ENCODE measurements around the gene DBF4B.

Gene DBF4B

GRCh38 chr17:44777394-44778348, 69.2 kb downstream of the DBF4B start:
- DNase-seq (ENCODE audit: low spot score) = no peak

GRCh38 chr17:44778656-44779210, 70.3 kb downstream of the DBF4B start:
- DNase-seq (ENCODE audit: low spot score) = no peak

DNA sequence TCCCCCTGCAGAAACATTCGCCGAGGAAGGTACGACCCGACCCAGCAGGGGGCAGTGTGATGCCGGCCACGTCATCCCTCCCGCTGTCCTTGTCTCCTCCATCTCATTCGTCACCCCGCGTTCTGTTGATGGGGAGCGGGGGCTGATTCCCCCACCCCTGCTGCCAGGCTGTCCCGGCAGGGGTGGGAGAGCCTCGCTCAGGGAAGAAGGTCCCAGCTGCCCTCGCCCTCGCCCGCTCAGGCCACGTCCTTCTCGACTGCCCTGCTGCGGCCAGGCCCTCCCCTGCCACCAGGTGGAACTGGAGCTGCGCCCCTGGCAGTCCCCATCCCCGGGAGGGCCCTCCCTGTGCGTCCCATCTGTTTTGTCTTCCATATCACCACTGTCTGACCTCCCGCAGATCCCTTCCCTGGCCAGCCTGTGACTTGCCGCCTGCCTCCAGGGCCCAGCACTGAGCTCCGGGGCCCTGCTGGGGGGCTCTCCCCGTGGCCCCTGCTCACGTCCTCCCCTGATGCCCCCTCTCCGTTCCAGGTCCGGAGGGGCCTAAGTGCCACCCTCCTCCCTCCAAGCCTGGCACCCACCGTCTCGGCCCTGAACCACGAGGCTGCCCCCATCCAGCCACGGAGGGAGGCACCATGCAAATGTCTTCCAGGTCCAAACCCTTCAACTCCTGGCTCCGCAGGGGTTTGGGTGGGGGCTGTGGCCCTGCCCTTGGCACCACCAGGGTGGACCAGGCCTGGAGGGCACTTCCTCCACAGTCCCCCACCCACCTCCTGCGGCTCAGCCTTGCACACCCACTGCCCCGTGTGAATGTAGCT, 71.0 kb downstream of the DBF4B start:
- DNase-seq (ENCODE audit: low spot score) = peak; percentile 59

DNA sequence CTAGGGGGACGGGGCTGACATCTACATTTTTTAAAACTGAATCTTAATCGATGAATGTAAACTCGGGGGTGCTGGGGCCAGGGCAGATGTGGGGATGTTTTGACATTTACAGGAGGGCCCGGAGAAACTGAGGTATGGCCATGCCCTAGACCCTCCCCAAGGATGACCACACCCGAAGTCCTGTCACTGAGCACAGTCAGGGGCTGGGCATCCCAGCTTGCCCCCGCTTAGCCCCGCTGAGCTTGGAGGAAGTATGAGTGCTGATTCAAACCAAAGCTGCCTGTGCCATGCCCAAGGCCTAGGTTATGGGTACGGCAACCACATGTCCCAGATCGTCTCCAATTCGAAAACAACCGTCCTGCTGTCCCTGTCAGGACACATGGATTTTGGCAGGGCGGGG, 71.7 kb downstream of the DBF4B start:
- no peak for DNase-seq (ENCODE audit: low spot score)

DNA sequence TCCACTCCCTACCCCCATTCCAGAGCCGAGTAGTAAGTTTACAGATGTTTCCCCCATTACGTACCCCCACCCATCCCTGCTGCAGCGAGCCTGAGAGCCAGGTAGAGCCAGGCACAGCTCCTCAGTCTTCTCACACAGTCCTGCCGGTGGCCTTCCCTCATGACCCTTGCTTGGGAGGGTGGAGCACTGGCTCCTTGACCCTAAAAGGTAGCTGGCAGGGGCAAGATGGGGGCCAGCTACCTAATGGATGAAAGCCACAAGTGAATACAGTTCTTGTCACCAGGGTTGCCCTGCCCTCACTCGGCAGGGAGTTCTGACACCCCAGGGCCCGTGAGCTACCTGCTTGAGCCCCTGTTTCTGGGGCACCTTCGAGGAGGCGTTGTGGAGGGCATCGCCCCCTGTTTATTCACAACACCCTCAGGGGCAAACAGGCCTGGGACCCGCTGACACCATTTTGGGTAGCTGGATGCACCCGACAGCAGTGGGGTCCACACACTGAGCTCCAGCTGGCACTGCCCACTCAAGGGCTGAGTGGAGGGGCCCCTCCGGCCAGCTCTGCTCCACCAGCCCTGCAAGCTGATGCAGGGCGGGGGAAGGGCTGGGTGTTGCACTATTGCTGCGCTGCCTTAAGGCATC, 72.5 kb downstream of the DBF4B start:
- no peak for DNase-seq (ENCODE audit: low spot score)

GRCh38 chr17:44781551-44782325, 73.3 kb downstream of the DBF4B start:
- DNase-seq (ENCODE audit: low spot score) = no peak

DNA sequence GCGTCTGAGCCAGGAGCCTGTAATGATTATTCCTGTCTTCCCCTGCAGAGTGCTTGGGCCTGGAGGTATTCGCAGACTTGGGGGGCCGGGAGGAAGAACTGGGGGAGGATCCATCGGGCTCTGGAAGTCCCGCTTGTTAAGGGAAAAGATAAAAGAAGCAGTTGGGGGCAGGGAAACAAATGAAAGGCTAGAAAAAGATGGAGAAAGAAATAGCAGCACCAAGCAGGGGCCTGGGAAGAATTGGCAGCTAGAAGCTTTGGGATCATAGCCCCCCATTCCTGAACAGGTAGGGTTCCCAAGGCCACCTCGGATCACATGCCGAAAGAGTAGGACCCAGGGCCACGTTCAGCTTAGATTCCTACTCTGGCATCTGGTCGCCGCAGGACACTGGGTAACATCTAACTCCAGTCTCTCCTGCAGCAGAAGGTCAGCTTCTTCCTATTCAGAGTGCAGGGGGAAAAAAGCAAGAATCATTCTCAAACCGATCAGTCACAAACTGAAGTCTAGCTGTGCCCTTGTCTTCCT, 73.9 kb downstream of the DBF4B start:
- no peak for DNase-seq (ENCODE audit: low spot score)

DNA sequence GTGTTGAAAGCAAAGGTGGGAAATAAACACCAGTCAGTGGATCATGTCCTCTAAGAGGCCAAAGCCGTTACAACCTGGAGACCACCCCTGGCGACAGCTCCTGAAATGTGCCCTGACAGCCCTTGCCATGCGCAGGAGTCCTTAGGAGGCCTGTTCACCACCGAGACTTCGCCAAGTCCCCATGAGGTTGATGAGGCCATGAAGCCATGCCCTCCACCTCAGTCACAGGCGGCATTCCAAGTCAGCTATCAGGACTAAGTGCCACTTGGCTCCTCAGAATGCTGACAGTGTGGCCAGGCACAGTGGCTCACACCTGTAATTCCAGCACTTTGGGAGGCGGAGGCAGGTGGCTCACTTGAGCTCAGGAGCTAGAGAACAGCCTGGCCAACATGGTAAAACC, 77.5 kb downstream of the DBF4B start:
- no peak for DNase-seq (ENCODE audit: low spot score)

- DNase-seq (ENCODE audit: low spot score) = no peak
Measured at GRCh38 chr17:44786551-44787081, 78.2 kb downstream of the DBF4B start.

DNA sequence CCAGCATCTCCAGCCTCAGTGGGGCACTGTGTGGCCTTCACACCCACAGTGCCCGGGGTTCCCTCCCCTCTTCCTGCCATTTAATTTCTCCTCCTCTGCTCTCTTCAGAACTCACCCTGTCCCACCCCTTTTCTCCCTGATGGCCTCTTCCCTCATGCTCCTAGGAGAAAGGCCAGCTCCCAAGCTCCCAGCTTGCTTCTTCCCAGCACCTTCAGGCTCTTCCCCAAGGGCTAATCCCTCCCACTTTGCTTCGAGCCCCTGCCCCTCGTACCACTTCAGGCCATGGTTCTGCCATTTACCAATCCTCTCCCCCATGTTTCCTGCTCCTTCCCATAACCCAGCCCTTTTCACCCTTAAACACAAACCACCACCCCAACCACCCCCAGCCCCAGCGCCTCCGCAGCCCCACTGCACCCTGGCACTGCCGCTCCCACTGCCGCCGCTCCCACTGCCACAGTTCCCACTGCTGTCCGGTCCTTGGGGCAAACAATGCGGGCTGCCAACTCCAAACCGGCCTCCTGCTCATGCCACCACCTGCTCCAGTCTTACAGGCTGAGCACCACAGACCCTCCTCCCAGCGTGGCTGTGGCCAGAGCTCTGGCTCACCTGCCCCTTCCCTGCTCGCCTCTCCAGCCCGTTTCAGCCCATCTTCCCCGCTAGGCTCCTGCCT, 78.9 kb downstream of the DBF4B start:
- no peak for DNase-seq (ENCODE audit: low spot score)

DNA sequence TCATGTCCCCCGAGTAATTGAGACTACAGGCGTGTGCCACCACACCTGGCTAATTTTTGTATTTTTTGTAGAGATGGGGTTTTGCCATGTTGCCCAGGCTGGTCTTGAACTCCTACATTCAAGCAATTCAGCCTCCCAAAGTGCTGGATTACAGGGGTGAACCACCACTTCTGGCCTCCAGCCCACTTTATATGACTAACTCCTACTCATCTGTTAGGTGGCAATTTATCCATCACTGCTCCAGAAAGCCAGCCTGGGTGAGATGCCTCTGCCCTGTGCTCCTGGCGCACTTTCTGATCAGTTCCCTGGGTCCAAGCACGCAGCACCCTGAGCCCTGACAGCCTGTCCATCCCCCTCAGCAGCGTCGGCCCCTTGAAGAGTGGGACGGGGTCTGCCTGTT, 79.7 kb downstream of the DBF4B start:
- DNase-seq (ENCODE audit: low spot score) = no peak

- no peak for DNase-seq (ENCODE audit: low spot score)
Measured at GRCh38 chr17:44792276-44792675, 83.8 kb downstream of the DBF4B start.

GRCh38 chr17:44793885-44794842, 85.7 kb downstream of the DBF4B start:
- no peak for DNase-seq (ENCODE audit: low spot score)

- no peak for DNase-seq (ENCODE audit: low spot score)
Measured at GRCh38 chr17:44794851-44795413, 86.5 kb downstream of the DBF4B start.

DNA sequence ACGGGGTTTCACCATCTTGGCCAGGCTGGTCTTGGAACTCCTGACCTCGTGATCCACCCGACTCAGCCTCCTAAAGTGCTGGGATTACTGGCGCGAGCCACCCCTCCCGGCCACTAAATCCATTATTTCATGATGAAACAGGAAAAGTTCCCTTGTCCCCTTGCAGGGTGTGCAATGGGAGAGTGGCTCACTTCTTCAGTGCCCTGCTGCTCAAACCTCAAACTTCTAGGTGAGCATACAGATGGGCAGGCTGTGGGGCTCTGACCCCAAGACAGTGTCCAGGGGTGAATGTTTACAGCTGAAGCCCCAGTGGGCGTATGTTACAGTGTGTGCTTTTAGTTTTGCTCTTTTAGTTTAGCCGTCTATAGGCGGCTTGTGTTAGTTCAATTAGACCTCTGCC, 87.0 kb downstream of the DBF4B start:
- DNase-seq (ENCODE audit: low spot score) = no peak

GRCh38 chr17:44795928-44796327, 87.5 kb downstream of the DBF4B start:
- no peak for DNase-seq (ENCODE audit: low spot score)

GRCh38 chr17:44796731-44797130, 88.3 kb downstream of the DBF4B start:
- no peak for DNase-seq (ENCODE audit: low spot score)

DNA sequence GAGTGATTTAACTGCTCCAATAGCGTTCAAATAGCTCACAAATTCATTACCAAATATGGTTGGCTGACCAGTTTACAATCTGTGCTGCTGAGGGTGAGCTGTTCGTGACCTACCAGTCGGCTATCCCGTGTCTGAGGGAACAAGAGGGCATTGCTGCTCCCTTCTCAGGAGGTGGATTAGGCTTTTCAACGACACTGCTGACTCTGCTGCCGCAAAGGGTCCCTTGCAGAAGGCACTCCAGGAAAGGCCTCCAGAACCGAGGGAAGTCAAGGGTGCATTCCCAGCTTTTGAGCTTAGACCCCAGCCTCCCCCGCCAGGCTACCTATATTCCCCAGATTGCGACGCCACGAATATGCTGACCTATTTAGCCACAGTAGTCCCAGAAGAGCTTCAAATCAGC, 89.3 kb downstream of the DBF4B start:
- no peak for DNase-seq (ENCODE audit: low spot score)

DNA sequence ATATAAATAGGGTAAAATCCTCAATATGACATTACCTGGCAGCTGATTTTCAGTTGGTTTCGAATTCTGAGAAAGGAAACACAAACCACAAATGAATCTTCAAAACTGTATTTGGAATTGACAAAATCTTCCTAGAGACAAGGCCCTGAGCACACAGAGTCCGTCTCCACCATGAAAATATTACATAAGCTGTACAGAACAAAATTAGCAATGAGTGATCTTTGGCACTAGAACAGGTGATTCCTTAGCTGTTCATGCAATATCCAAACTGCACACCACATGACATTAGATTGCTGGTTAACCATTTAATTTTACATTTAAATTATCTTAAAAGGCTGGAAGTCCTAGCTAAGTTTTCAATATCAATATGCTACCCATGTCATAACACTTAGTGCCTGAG, 89.9 kb downstream of the DBF4B start:
- DNase-seq (ENCODE audit: low spot score) = no peak
